GM18511 (cell line): ENCODE measurements around the gene NEK3.
A peak's percentile ranks its signal among the peaks of the same experiment; 100 is the strongest.
"Not testable (repeated sequence)": the region's sequence is repeated elsewhere in the genome, so short reads cannot be mapped to it uniquely, and the experiment has no call there.

Experiments used
- ATAC-seq: cut with Tn5 transposase; IDR thresholded peaks from one replicate; pipeline ENCODE4 v1.9.1; 2021; ENCODE audit warnings: mild to moderate bottlenecking, moderate library complexity; ENCODE audit not compliant: unreplicated experiment

The NEK3 gene

GRCh38 chr13:52159159-52159982 is at the start of gene NEK3:
NEK3 (minus strand) TSS chr13:52159597; CDS start chr13:52156191, 3,406 bp downstream.
- ATAC-seq, result peak; percentile 88

DNA sequence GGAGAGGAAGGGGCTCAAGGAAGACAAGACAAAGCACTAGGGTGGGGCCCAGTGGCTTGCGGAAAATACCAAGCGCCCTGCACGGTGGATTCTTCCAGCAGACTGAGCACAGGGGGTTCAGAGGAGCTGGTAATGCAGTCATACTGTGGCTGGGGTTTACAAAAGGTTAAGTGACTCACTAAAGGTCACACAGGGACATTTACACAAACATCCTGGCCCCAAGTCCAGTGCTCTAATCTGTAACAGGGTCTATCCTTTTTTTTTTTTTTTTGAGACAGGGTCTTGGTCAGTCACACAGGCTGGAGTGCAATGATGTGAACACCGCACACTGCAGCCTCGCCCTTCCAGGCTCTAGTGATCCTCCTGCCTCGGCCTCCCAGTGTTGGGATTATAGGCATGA is 49.0 kb upstream of the NEK3 start:
- ATAC-seq, result not testable (repeated sequence)

GRCh38 chr13:52207896-52208295 is 48.5 kb upstream of the NEK3 start:
- not testable (repeated sequence) for ATAC-seq

DNA sequence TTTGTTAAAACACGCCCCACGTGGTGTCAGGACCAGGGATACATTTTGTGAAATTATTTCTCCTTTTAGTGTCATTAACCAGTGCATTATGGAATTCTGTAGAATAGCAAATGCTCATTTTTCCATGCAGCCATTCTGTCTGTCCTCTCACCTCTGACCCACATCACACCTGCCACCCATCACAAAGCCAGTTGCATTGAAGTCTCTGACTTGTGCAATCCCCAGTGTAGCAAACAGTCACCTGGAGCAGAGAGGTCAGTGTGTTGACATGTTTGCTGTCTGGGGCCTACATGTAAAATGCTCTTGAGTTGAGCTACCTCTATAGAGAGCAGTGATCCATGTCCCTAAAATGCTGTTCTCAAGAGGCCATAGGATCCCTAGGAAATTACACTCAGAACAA is 47.9 kb upstream of the NEK3 start:
- ATAC-seq, result not testable (repeated sequence)

DNA sequence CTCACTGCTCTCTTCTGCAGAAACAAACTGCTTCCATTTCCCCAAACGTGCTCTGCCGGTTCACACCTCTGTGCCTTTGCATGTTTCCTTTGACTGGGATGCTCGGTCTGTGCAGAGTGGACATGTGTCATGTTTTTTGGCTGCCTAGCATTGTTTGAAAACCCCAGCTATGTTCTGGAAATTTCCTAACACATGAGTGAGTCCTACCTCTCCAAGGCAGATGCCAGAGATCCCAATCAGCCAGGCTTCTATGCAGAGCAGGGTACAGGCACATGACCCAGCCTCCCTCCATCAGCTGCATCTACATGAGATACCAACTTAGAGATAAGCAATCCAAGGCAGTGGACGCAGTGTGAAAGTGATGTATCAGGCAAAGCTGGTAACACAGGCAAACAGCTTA is 45.1 kb upstream of the NEK3 start:
- not testable (repeated sequence) for ATAC-seq

GRCh38 chr13:52203864-52204263 is 44.5 kb upstream of the NEK3 start:
- not testable (repeated sequence) for ATAC-seq

DNA sequence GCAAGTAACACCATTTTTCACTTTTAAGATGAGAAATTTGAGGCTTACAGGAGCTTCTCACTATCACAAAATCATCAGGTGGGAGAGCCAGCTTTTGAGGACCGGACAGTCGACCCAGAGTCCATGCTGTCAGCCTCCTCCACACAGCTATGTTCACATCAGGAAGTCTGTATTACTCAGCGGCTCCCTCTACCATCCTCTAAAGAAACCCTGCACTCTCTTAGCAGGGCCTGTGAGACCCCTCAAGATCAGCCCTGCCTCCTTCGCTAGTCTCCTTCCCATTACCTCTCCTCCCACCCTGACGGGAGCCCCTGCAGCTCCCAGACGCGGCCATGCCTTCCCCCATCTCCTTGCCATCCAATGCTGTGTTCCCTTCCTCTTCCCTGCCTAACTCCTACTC is 43.1 kb upstream of the NEK3 start:
- not testable (repeated sequence) for ATAC-seq

- peak; percentile 56 for ATAC-seq
These were observed 42.2 kb upstream of the NEK3 start for GRCh38 chr13:52201439-52202193.

DNA sequence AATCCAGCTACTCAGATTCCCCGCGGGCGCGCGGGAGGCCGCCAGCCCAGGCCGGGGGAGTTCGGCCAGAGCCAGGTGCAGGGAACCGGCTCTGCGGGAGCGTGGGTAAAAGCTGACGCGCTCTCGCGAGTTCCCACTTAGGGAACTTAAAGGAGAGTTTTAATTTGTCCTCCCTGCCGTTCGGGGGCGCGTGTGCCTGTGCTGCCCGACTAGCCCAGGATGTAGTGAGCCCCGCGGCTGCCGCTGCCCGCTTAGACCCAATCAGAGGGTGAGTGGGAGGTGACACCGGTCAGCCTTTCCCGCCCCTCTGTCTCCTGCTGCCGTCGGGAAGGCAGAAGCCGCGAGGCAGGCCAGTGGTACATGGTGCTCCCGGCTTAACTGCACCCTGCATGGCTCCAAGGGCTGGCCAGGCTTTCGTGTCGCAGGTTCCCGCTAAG is 36.0 kb upstream of the NEK3 start:
- ATAC-seq, result peak; percentile 37

DNA sequence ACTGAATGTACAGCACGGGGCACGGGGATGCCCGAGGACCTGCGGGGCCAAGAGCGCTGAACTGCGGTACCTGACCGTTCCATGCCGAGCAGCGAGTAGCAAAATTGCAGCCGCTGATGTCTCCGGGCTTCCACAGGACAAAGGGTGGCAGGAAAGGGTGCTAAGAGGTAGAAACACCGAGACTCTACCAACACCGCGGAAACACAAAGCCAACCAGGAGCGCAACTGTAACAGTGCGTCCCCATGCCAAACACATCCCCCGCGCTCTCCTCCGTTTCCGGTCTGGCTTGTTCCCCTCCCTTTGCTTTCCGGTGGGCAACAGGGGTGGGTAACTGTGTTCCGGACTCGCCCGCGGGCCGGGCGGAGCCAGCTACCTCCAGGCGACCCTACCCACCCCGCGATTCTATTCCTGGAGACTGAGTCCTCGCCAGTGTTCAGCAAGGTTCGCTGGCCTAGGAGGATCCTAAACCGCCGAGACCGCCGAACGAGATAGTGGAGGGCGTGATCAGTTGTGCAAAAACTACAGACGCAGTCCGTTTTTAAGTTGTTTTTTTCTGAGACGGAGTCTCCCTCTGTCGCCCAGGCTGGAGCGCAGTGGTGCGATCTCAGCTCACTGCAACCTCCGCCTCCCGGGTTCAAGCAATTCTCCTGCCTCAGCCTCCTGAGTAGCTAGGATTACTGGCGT is 34.9 kb upstream of the NEK3 start:
- peak; percentile 89 for ATAC-seq

DNA sequence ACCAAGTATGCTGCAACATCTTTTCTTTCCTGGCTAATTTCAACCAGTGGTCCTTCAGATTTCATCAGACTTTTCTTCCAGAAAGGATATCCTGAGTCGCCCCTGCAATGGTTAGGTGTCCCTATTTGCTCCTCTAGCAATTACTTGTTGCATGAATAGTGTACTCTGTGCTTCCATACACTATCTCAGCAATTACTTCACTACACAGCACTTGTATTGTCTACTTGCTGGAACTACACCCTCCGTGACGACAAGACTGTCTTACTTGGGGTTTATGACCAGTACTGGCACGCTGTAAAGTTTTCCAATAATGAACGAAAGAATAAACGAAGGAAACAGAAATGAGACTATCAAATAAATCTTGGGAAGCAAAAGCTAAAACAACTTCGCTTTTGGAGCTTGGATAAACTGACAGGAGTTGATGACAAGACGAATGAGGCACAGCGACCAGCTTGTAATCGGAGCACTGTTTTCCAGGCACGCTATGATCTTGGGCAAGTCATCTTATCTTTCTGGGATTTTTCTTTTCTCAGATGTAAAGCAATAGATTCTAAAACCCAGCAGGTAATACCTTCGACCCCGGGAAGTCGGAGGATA is 34.3 kb upstream of the NEK3 start:
- ATAC-seq, result peak; percentile 22

DNA sequence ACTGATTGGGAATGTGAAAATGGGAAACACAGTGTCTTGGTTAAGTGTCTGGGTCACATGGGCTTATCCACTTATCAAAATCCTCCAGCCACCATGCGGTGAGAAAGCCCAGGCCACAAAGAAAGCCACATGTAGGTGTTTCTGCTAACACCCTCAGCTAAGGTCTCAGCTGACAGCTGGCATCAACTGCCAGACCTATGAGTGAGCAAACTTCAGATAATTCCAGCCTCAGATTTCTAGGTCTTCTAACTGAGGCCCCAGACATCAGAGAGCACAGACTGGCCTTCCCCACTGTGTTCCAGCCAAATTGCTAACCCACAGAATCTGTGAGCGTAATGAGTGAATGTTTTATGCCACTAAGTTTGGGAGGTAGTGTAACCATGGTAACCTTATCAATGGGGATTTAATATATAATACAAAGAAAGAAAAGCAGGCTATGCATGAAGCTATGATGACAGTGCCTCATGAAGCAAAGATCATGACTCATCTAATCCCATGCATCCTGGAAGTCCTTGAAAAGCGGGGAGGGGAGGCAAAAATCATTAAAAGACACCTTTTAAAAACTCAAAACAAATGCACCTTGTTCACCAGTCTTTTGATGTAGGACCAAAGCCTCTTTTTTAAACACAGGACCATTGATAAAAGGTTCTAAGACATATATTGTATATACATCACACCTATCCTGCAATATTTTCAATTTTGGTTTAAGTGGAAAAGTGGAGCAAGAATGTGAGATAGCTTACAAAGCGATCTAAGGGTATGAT is 28.2 kb upstream of the NEK3 start:
- ATAC-seq, result peak; percentile 83

GRCh38 chr13:52187029-52187423 is 27.6 kb upstream of the NEK3 start:
- ATAC-seq, result peak; percentile 18

GRCh38 chr13:52181316-52181954 is 22.0 kb upstream of the NEK3 start:
- peak; percentile 77 for ATAC-seq

DNA sequence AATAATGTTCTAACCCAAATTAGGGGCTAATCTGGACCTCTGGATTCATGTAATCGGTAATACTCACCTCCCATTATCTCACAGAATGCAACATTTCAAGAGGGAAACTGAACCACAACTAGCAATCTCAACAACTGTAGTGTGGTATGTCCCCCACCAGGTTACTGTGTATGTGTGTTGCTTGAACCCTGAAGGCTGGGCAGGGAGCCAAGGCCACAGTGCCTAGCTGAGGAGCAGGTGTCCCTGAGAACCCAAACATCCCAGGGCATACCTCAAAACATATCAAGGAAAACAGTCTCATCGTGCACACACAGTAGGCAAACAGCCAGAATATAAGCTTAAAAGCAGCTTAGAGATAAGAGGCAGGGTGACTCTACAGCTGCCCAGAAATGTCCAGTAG is 20.5 kb upstream of the NEK3 start:
- ATAC-seq, result no peak

DNA sequence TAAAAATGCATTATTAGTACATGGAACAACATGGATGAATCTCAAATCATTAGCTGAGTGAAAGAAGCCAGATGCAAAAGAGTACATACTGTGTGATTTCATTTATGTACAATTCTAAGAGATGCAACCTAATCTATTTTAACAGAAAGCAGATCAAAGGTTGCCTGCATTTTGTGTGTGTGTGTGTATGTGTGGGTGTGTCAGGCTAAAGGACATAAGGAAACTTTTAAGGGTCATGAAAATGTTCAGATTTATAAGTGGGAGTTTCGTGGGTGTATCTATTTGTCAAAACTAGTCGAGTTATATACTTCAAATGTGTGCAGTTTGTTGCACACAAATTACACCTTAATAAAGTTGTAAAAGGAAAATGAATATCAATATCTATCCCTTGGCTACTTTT is 17.9 kb upstream of the NEK3 start:
- no peak for ATAC-seq

DNA sequence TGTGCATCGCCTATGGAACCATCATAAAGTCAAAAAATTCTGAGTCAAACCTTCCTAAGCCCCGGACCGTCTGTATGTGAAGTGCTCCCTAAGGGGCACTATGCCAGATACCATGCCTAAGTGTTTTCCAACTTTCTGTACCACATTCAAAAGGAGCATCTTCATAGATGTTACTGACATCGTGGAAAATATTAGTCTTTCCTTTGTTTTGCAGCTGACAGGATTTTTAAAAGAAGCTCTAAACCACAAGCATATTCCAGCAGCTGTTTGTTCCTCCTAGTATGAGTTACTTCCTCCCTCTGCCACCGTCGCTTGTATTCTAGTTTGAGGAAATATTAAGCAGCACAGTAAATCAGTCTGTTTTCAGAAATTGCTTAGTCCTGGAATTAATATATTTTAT is 14.6 kb upstream of the NEK3 start:
- ATAC-seq, result not testable (repeated sequence)

DNA sequence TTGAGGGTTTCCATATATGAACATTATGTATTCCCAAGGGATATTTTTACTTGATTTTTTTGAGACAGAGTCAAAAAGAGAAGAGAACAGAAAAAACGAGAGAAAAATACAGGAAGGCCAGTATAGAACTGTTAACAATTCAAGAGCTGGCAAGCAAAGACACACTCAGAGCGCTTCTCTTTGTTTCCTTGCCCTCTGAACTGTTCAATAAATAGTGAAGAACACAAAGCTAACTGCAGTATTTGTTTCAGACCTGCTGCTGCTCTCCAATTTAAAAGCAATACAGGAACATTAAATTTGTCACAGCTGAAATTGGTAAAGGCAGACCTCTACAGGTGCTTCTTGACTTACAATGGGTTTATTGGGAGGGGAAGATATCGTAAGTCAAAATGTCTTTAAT is 14.0 kb upstream of the NEK3 start:
- no peak for ATAC-seq

DNA sequence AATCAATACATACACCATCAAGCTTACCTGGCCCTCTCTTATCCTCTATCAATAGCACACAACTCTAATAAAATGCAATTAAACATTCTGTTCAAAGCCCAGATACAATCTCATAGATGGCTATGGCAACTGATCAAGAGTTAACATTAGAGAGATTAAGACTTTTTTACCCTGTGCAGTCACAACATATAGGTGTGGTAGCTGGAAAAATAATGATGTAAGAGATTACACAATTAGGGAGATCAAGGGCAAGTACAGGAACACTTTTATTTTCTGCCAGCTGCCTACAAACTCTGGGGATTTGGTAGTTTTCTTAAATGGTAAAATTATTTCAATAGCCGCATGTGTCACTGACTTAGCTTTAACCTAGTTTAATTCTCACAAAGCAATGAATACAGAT is 12.3 kb upstream of the NEK3 start:
- ATAC-seq, result not testable (repeated sequence)
